GM12878 (cell line): ENCODE measurements around the gene NASP. TPM values are rescaled to one million over a fixed set of nuclear protein-coding genes. Genes with fewer than 3 reads are reported as not detected.

ENCODE experiments used
- CEBPZ ChIP-seq: fragments of 150-350 bp; IDR thresholded peaks from 2 replicates; pipeline ENCODE4 v1.6.1; 2016; ENCODE audit warnings: low read depth, low read length
- ELK1 ChIP-seq: IDR thresholded peaks from 2 replicates; pipeline ENCODE4 v1.6.1; 2012; ENCODE audit warnings: low read depth, low read length, improper control_type of control experiment
- FOXM1 ChIP-seq: IDR thresholded peaks from 2 replicates; pipeline ENCODE4 v1.6.1; 2012; ENCODE audit warnings: low read depth, mild to moderate bottlenecking, inconsistent platforms, low read length, moderate library complexity
- NFYB ChIP-seq: IDR thresholded peaks from 2 replicates; pipeline ENCODE4 v1.6.1; 2011; ENCODE audit warnings: low read depth, mild to moderate bottlenecking, low read length, improper control_type of control experiment, moderate library complexity; ENCODE audit not compliant: insufficient read depth
- SREBF1 ChIP-seq: IDR thresholded peaks from 2 replicates; pipeline ENCODE4 v1.6.1; 2012; ENCODE audit warnings: mild to moderate bottlenecking, low read length
- TCF7 ChIP-seq: IDR thresholded peaks from 2 replicates; pipeline ENCODE4 v1.6.1; 2014; ENCODE audit warnings: antibody characterized with exemption, borderline replicate concordance
- ZBTB4 ChIP-seq: fragments of 450-650 bp; formaldehyde crosslinking; IDR thresholded peaks from 2 replicates; pipeline ENCODE4 v1.4.0; 2022; ENCODE audit warnings: mild to moderate bottlenecking, moderate library complexity
- polyA plus RNA-seq, 11 experiments: library from polyadenylated mRNA; depleted of rRNA in 4 of 11; unstranded in 6 of 11; stranded (reverse) in 5 of 11; fragments of >200 nt; fragmentation: Nextera tagmentation in 4 of 11; fragmentation: Illumina TruSeq in 1 of 11; extraction: Ambion mirVana in 4 of 11; extraction: Trizol in 1 of 11; gene quantifications; 1 replicate in 1 of 11; 2 replicates in 10 of 11; pipeline versions ENCODE4 v1.2.1 to v1.2.3, GENCODE V29; 2011 to 2016; ENCODE audit warnings: inconsistent platforms in 2 of 11, missing spikeins in 2 of 11, low read depth in 1 of 11
- total RNA-seq, 4 experiments: library from RNA; depleted of rRNA in 3 of 4; stranded (reverse); fragments of >200 nt in 3 of 4; fragmentation: Illumina TruSeq in 1 of 4; extraction: Trizol in 1 of 4; gene quantifications; 2 replicates each; pipeline versions ENCODE4 v1.2.1 to v1.2.3, GENCODE V29; 2013 to 2021

The NASP gene
- total and polyA plus RNA-seq, 10 of the 15 experiments (the other 5 are each of a cell fraction or from before 2014, with no cell fraction given): 111 to 321 (median 205) TPM

GRCh38 chr1:45574105-45574626 is 9.7 kb upstream of the NASP start (continued):
- no peak for TF ChIP-seq CEBPZ
- TF ChIP-seq SREBF1: no peak
- no peak for TF ChIP-seq ZBTB4
- TF ChIP-seq NFYB: no peak
- no peak for TF ChIP-seq ELK1
- no peak for TF ChIP-seq TCF7
- no peak for TF ChIP-seq FOXM1
